ENCODE measurements around the gene STRN4. TPM values are rescaled to one million over a fixed set of nuclear protein-coding genes. Genes with fewer than 3 reads are reported as not detected.

STRN4 gene
- total RNA-seq, 3 donors from 2014 or later (not counting 1 experiment from before 2014, with no cell fraction given), result 125 to 152 (median 125) TPM

DNA sequence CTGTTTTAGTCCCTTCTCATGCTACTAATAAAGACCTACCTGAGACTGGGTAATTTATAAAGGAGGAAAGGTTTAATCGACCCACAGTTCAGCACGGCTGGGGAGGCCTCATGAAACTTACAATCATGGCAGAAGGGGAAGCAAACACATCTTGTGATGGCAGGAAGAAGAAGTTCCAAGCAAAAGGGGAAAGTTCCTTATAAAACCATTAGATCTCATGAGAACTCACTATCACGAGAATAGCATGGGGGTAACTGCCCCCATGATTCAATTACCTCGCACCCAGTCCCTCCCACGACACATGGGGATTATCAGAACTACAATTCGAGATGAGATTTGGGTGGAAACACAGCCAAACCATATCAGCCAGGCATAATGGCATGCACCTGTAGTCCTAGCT lies 13.0 kb upstream of the STRN4 start:
- H3K36me3 Mint-ChIP-seq, result no peaks in the 10 kb centered on the region
- Histone ChIP-seq H3K4me1 (ENCODE audit: control insufficient read depth, insufficient read depth, low read length) (peaks cover 15% of the 10 kb centered on the region), H3K4me3 (ENCODE audit: low read length) (no peak overlapping the region), H3K9me3 (ENCODE audit: control insufficient read depth, insufficient read depth, low read length) (no peaks in the 10 kb centered on the region), H3K27me3 (ENCODE audit: control insufficient read depth, insufficient read depth, low read length) (no peaks in the 10 kb centered on the region), H3K27ac (ENCODE audit: low read length) (no peak overlapping the region), H3K36me3 (ENCODE audit: control insufficient read depth, insufficient read depth, low read length) (no peaks in the 10 kb centered on the region)
- 83% methylated on average over 6 of the region's 6 CpGs for WGBS (ENCODE audit: insufficient coverage)
- DNase-seq (no peak), ATAC-seq (no peak)
- H3K4me1 Mint-ChIP-seq, result peaks cover 0 to 12% of the 10 kb centered on the region in 2 donors
- no peaks in the 10 kb centered on the region for H3K9me3 Mint-ChIP-seq
- H3K27me3 Mint-ChIP-seq (ENCODE audit: low read depth in 2 of 2), result no peaks in the 10 kb centered on the region
- H3K27ac Mint-ChIP-seq, result no peak overlapping the region
- TF ChIP-seq, protein P1, sequence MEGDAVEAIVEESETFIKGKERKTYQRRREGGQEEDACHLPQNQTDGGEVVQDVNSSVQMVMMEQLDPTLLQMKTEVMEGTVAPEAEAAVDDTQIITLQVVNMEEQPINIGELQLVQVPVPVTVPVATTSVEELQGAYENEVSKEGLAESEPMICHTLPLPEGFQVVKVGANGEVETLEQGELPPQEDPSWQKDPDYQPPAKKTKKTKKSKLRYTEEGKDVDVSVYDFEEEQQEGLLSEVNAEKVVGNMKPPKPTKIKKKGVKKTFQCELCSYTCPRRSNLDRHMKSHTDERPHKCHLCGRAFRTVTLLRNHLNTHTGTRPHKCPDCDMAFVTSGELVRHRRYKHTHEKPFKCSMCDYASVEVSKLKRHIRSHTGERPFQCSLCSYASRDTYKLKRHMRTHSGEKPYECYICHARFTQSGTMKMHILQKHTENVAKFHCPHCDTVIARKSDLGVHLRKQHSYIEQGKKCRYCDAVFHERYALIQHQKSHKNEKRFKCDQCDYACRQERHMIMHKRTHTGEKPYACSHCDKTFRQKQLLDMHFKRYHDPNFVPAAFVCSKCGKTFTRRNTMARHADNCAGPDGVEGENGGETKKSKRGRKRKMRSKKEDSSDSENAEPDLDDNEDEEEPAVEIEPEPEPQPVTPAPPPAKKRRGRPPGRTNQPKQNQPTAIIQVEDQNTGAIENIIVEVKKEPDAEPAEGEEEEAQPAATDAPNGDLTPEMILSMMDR (IDR thresholded peaks at IDR 0.05), result no peak
- intact Hi-C loops (cut with micrococcal nuclease), result no loop called here
- H3K4me3 Mint-ChIP-seq, result no peak overlapping the region

DNA sequence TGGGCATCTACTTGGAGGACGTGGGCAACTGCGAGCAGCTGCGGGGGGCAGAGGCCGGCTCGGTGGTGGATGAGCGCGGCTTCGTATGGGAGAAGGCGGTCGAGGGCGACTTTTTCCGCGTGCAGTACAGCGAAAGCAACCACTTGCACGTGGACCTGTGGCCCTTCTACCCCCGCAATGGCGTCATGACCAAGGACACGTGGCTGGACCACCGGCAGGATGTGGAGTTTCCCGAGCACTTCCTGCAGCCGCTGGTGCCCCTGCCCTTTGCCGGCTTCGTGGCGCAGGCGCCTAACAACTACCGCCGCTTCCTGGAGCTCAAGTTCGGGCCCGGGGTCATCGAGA lies 10.3 kb upstream of the STRN4 start:
- Mint-ChIP-seq H3K27me3 (ENCODE audit: low read depth in 2 of 2) (no peaks in the 10 kb centered on the region), H3K4me3 (no peak overlapping the region), H3K27ac (no peak overlapping the region), H3K9me3 (no peaks in the 10 kb centered on the region), H3K36me3 (no peaks in the 10 kb centered on the region), H3K4me1 (peaks cover 0 to 12% of the 10 kb centered on the region in 2 donors)
- Histone ChIP-seq H3K27me3 (ENCODE audit: control insufficient read depth, insufficient read depth, low read length) (no peaks in the 10 kb centered on the region), H3K4me1 (ENCODE audit: control insufficient read depth, insufficient read depth, low read length) (peaks cover 15% of the 10 kb centered on the region), H3K9me3 (ENCODE audit: control insufficient read depth, insufficient read depth, low read length) (no peaks in the 10 kb centered on the region), H3K4me3 (ENCODE audit: low read length) (no peak overlapping the region), H3K36me3 (ENCODE audit: control insufficient read depth, insufficient read depth, low read length) (no peaks in the 10 kb centered on the region), H3K27ac (ENCODE audit: low read length) (no peak overlapping the region)
- intact Hi-C loops (cut with micrococcal nuclease), result no loop called here
- TF ChIP-seq, protein P1 (IDR thresholded peaks at IDR 0.05), result no peak
- DNase-seq (peak in 1 of 2 donors; percentile 35), ATAC-seq (peak in 1 of 3 donors; percentile 62)
- 66% methylated on average over 30 of the region's 30 CpGs for WGBS (ENCODE audit: insufficient coverage)

DNA sequence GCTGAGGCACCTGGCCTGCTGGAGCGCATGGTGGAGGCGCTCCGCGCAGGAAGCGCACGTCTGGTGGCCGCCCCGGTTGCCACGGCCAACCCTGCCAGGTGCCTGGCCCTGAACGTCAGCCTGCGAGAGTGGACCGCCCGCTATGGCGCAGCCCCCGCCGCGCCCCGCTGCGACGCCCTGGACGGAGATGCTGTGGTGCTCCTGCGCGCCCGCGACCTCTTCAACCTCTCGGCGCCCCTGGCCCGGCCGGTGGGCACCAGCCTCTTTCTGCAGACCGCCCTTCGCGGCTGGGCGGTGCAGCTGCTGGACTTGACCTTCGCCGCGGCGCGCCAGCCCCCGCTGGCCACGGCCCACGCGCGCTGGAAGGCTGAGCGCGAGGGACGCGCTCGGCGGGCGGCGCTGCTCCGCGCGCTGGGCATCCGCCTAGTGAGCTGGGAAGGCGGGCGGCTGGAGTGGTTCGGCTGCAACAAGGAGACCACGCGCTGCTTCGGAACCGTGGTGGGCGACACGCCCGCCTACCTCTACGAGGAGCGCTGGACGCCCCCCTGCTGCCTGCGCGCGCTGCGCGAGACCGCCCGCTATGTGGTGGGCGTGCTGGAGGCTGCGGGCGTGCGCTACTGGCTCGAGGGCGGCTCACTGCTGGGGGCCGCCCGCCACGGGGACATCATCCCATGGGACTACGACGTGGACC lies 9.7 kb upstream of the STRN4 start:
- H3K36me3 ChIP-seq (ENCODE audit: control insufficient read depth, insufficient read depth, low read length), result no peaks in the 10 kb centered on the region
- Mint-ChIP-seq H3K36me3 (no peaks in the 10 kb centered on the region), H3K9me3 (no peaks in the 10 kb centered on the region), H3K27ac (no peak overlapping the region), H3K27me3 (ENCODE audit: low read depth in 2 of 2) (no peaks in the 10 kb centered on the region), H3K4me1 (peaks cover 0 to 12% of the 10 kb centered on the region in 2 donors), H3K4me3 (no peak overlapping the region)
- no peak overlapping the region for H3K4me3 ChIP-seq (ENCODE audit: low read length)
- H3K27ac ChIP-seq (ENCODE audit: low read length), result no peak overlapping the region
- peaks cover 15% of the 10 kb centered on the region for H3K4me1 ChIP-seq (ENCODE audit: control insufficient read depth, insufficient read depth, low read length)
- peak in 1 of 2 donors; percentile 6 for DNase-seq
- 98% methylated on average over 86 of the region's 86 CpGs for WGBS (ENCODE audit: insufficient coverage)
- TF ChIP-seq, protein P1 (IDR thresholded peaks at IDR 0.05), result no peak
- no peaks in the 10 kb centered on the region for H3K27me3 ChIP-seq (ENCODE audit: control insufficient read depth, insufficient read depth, low read length)
- no peak for ATAC-seq
- intact Hi-C loops (cut with micrococcal nuclease), result no loop called here
- no peaks in the 10 kb centered on the region for H3K9me3 ChIP-seq (ENCODE audit: control insufficient read depth, insufficient read depth, low read length)

All from natural killer cell (primary cell).